ENCODE data around the gene CNNM4. TPM values are rescaled to one million over a fixed set of nuclear protein-coding genes. Genes with fewer than 3 reads are reported as not detected.
"Not testable (repeated sequence)": the region's sequence is repeated elsewhere in the genome, so short reads cannot be mapped to it uniquely, and the experiment has no call there.

Gene CNNM4
- polyA plus RNA-seq, 4 donors: 1.6 to 30.0 (median 6.8) TPM

DNA sequence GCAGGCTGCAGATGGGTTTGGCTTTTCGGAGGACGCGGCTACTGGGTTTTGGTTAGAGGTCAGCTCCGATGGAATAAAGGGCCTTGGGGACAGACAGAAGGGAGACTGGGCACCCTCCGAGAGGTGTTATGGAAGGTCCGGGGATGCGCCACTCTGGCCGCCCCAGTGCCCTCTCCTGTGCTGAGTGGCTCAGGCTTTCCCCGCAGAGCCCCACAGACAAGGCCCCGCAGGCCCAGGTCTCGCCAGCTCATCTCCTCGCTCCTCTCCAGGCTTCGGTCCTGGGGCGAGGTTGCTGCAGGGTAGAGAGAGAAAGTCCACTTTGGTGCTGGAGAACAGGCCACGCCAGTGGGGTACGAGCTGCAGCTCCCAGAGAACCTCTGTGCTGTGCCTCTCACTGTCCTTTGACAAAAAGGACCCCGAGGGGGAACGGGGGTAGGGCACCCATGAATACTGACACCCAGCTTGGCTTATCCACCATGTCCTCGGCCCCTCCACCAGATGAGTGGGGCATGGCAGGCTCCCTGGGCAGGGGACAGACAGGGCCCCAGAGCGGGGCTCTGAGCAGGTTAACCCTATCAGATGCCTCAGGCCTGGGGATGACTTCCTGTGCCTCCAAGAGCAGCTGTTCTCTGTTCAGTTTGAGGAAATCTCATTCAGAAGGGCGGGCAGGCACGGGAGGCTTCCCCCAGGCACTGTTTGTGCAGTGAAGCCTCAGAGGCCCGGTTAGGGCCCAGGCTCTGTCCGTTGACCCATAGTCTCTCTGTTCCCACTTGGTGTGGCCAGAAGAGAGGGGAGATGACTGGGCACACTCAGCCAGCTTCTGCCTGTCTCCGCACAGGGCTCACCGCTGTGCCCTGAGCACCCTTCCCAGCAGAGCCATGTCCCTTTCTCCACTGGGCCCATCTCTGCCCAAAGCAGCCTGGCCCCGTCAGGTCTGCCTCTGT, 39.6 kb downstream of the CNNM4 start:
- Histone ChIP-seq H3K9me3 (ENCODE audit: control insufficient read depth in 2 of 2, insufficient read depth in 1 of 2, low read depth in 1 of 2, low read length in 1 of 2) (no peaks in the 10 kb centered on the region), H3K36me3 (ENCODE audit: control insufficient read depth in 3 of 3, insufficient read depth in 2 of 3, low read depth in 1 of 3, low read length in 3 of 3) (peaks cover 4 to 68% (median 6%) of the 10 kb centered on the region in 3 donors), H3K4me3 (ENCODE audit: low read depth in 1 of 3, low read length in 3 of 3) (no peak overlapping the region), H3K4me1 (ENCODE audit: control insufficient read depth in 3 of 3, insufficient read depth in 2 of 3, low read depth in 1 of 3, low read length in 2 of 3) (peaks cover 0 to 6% (median 0%) of the 10 kb centered on the region in 3 donors), H3K27ac (ENCODE audit: low read depth in 1 of 3, low read length in 2 of 3) (no peak overlapping the region), H3K27me3 (ENCODE audit: control insufficient read depth in 3 of 3, insufficient read depth in 3 of 3, low read length in 3 of 3) (no peaks in the 10 kb centered on the region)
- 83 to 87% (median 86%) methylated on average over 27 of the region's 27 CpGs for WGBS, 3 donors
- DNase-seq (no peak), FAIRE-seq (no peak)

DNA sequence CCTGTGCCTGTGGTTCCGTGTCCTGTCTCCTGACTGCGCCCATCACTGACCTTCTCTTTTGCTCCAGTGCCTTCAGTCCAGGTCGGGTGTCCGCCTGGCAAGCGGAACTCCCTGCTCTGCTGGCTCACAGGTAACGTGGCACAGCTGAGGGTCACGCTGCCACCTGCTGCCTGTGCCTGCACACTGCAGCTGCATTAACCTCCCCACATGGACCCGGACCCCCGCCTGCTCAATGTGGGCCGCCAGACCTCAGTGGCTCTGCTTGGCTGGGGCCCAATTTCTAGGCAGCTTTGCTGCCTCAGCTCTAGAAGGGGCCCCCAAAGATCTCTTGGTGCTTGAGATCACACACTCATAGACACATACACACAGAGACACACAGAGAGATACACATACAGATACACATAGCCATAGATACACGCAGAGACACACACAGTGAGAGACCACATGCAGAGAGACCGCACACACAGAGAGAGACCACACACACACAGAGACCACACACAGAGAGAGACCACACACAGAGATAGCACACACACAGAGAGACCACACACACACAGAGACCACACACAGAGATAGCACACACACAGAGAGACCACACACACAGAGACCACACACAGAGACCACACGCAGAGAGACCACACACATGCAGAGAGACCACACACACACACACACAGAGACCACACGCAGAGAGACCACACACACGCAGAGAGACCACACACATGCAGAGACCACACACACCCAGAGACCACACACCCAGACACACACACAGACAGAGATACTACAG, 40.5 kb downstream of the CNNM4 start:
- no peaks in the 10 kb centered on the region for H3K9me3 ChIP-seq (ENCODE audit: control insufficient read depth in 2 of 2, insufficient read depth in 1 of 2, low read depth in 1 of 2, low read length in 1 of 2)
- no peak overlapping the region for H3K27ac ChIP-seq (ENCODE audit: low read depth in 1 of 3, low read length in 2 of 3)
- peaks cover 0 to 6% (median 0%) of the 10 kb centered on the region in 3 donors for H3K4me1 ChIP-seq (ENCODE audit: control insufficient read depth in 3 of 3, insufficient read depth in 2 of 3, low read depth in 1 of 3, low read length in 2 of 3)
- DNase-seq (peak; percentile 77 to 83), FAIRE-seq (no peak)
- H3K27me3 ChIP-seq (ENCODE audit: control insufficient read depth in 3 of 3, insufficient read depth in 3 of 3, low read length in 3 of 3): no peaks in the 10 kb centered on the region
- peaks cover 4 to 68% (median 6%) of the 10 kb centered on the region in 3 donors for H3K36me3 ChIP-seq (ENCODE audit: control insufficient read depth in 3 of 3, insufficient read depth in 2 of 3, low read depth in 1 of 3, low read length in 3 of 3)
- H3K4me3 ChIP-seq (ENCODE audit: low read depth in 1 of 3, low read length in 3 of 3): no peak overlapping the region
- WGBS, 3 donors: 29 to 44% (median 35%) methylated on average over 15 of the region's 15 CpGs

DNA sequence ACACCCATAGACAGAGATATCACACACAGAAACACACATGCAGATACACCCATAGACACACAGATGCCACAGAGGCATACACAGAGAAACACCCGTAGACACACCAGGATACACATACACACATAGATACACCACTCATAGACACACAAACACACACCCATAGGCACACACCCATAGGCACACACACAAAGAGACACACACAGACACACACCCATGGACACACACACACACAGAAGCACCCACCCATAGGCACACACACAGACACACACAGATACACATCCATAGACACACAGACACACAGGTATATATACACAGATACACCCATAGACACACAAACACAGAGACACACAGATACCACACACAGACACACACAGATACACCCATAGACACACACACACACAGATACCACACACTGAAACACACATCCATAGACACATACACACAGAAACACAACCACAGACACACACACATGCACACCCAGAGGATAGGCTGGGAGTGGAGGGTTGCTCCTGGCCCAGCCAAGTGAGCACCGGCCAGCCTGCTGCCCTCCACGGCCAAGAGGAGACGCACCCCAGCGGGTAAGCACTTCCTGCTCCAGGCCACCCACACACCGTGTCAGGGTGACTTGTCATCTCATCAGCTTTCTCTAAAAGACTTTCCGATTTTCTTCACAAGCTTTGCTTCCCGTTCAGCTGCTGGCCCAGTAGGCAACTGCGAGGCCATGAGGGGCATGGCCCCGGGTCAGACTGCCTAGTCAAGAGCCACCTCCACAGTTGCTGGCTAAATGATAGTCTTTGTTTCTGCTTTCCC, 41.3 kb downstream of the CNNM4 start:
- peaks cover 0 to 6% (median 0%) of the 10 kb centered on the region in 3 donors for H3K4me1 ChIP-seq (ENCODE audit: control insufficient read depth in 3 of 3, insufficient read depth in 2 of 3, low read depth in 1 of 3, low read length in 2 of 3)
- H3K9me3 ChIP-seq (ENCODE audit: control insufficient read depth in 2 of 2, insufficient read depth in 1 of 2, low read depth in 1 of 2, low read length in 1 of 2): no peaks in the 10 kb centered on the region
- WGBS, 3 donors: 74 to 86% (median 81%) methylated on average over 10 of the region's 10 CpGs
- no peaks in the 10 kb centered on the region for H3K27me3 ChIP-seq (ENCODE audit: control insufficient read depth in 3 of 3, insufficient read depth in 3 of 3, low read length in 3 of 3)
- DNase-seq (no peak), FAIRE-seq (no peak)
- peaks cover 4 to 71% (median 6%) of the 10 kb centered on the region in 3 donors for H3K36me3 ChIP-seq (ENCODE audit: control insufficient read depth in 3 of 3, insufficient read depth in 2 of 3, low read depth in 1 of 3, low read length in 3 of 3)
- H3K27ac ChIP-seq (ENCODE audit: low read depth in 1 of 3, low read length in 2 of 3): no peak overlapping the region
- H3K4me3 ChIP-seq (ENCODE audit: low read depth in 1 of 3, low read length in 3 of 3): no peak overlapping the region

DNA sequence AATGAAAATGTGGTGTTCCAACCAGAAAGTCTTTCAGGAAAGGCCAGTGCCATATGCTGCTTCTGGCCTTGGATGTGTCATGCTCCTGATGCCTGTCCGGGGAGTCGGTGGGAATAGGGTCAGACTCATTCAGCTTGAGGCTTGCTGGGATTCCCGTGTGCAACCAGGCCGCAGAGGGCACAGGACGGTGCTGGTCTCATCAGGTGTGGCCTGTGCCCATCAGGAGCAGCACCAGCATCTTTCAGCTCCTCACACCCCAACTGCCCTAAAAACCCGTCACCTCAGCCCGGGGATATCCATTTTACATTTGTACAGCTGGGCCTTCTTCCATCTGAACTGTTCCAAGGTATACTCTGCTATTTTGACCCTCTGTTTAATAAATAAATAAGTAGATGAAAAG, 42.0 kb downstream of the CNNM4 start:
- 89 to 95% (median 94%) methylated on average over 7 of the region's 7 CpGs for WGBS, 3 donors
- Histone ChIP-seq H3K27me3 (ENCODE audit: control insufficient read depth in 3 of 3, insufficient read depth in 3 of 3, low read length in 3 of 3) (no peaks in the 10 kb centered on the region), H3K9me3 (ENCODE audit: control insufficient read depth in 2 of 2, insufficient read depth in 1 of 2, low read depth in 1 of 2, low read length in 1 of 2) (no peaks in the 10 kb centered on the region), H3K36me3 (ENCODE audit: control insufficient read depth in 3 of 3, insufficient read depth in 2 of 3, low read depth in 1 of 3, low read length in 3 of 3) (peaks cover 4 to 66% (median 6%) of the 10 kb centered on the region in 3 donors), H3K4me1 (ENCODE audit: control insufficient read depth in 3 of 3, insufficient read depth in 2 of 3, low read depth in 1 of 3, low read length in 2 of 3) (peaks cover 0 to 6% (median 0%) of the 10 kb centered on the region in 3 donors), H3K27ac (ENCODE audit: low read depth in 1 of 3, low read length in 2 of 3) (no peak overlapping the region), H3K4me3 (ENCODE audit: low read depth in 1 of 3, low read length in 3 of 3) (no peak overlapping the region)
- no peak for DNase-seq
- FAIRE-seq: no peak

DNA sequence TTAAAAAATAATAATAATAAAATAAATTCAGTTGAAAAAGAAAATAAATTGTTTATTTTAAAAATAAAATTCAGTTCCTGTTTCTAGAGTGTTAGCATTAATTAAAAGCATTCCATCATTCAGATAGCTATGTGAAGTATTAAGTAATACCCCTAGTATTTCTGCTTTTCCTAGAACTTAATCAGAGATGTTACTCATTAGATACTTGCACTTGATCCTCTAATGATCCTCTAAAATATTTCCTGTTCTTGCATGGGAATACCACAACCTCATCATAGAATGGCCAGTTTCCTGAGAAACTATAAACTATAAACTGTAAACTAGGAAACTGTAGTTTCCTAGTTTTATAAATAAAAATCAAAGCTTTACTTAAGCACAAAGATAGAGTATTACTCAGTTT, 44.3 kb downstream of the CNNM4 start:
- FAIRE-seq (no peak), DNase-seq (no peak)
- H3K36me3 ChIP-seq (ENCODE audit: control insufficient read depth in 3 of 3, insufficient read depth in 2 of 3, low read depth in 1 of 3, low read length in 3 of 3): peaks cover 0 to 60% (median 7%) of the 10 kb centered on the region in 3 donors

DNA sequence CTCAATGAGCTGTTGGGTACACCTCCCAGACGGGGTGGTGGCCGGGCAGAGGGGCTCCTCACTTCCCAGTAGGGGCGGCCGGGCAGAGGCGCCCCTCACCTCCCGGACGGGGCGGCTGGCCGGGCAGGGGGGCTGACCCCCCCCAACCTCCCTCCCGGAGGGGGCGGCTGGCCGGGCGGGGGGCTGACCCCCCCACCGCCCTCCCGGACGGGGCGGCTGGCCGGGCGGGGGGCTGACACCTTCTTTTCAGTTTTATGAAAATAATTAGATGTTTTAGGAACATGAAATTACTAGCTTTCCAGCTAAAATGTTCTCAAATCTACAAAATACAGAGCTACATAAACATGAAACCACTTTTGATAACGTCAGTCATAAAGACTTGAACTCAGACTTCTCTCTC, 45.2 kb downstream of the CNNM4 start:
- FAIRE-seq; H3K9me3 ChIP-seq (ENCODE audit: control insufficient read depth in 2 of 2, insufficient read depth in 1 of 2, low read depth in 1 of 2, low read length in 1 of 2); H3K27me3 ChIP-seq (ENCODE audit: control insufficient read depth in 3 of 3, insufficient read depth in 3 of 3, low read length in 3 of 3); H3K27ac ChIP-seq (ENCODE audit: low read depth in 1 of 3, low read length in 2 of 3); H3K4me1 ChIP-seq (ENCODE audit: control insufficient read depth in 3 of 3, insufficient read depth in 2 of 3, low read depth in 1 of 3, low read length in 2 of 3); H3K4me3 ChIP-seq (ENCODE audit: low read depth in 1 of 3, low read length in 3 of 3); DNase-seq: not testable (repeated sequence)
- 76 to 92% (median 80%) methylated on average over 14 to 17 of the region's 20 CpGs for WGBS, 3 donors
- H3K36me3 ChIP-seq (ENCODE audit: control insufficient read depth in 3 of 3, insufficient read depth in 2 of 3, low read depth in 1 of 3, low read length in 3 of 3): peaks cover 0 to 58% (median 7%) of the 10 kb centered on the region in 3 donors

More for the DNA sequence above, 44.3 kb downstream of the CNNM4 start:
- Histone ChIP-seq H3K4me1 (ENCODE audit: control insufficient read depth in 3 of 3, insufficient read depth in 2 of 3, low read depth in 1 of 3, low read length in 2 of 3) (peaks cover 0 to 6% (median 0%) of the 10 kb centered on the region in 3 donors), H3K27ac (ENCODE audit: low read depth in 1 of 3, low read length in 2 of 3) (no peak overlapping the region), H3K9me3 (ENCODE audit: control insufficient read depth in 2 of 2, insufficient read depth in 1 of 2, low read depth in 1 of 2, low read length in 1 of 2) (no peaks in the 10 kb centered on the region), H3K27me3 (ENCODE audit: control insufficient read depth in 3 of 3, insufficient read depth in 3 of 3, low read length in 3 of 3) (no peaks in the 10 kb centered on the region), H3K4me3 (ENCODE audit: low read depth in 1 of 3, low read length in 3 of 3) (no peak overlapping the region)

DNA sequence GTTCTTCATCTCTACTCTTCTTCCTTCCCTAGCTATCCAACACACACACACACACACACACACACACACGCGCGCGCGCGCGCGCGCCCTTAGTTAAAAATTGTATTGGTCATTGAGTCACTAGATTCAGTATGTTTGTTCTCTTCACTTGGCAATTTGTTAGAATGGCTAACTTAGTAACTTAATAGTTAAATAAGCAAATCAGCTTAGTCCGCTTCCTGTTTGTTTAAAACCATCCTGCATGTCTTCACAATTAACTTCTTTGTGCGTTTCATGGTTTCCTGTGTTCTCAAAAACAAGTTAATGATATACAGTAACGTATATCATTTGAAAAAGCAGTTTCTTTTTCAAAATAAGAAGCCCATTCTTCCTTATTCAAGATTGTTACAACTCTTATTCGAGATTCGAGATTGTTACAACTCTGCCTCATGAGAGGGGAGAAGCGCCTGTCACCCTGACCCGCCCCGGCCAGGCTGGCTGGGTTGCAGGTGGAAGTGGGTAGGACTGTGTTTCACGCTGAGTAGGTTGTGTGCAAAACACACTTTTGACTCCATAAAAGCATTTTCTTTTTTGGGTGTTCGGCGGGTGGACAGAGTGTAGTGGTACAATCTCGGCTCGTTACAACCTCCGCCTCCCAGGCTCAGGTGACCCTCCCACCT, 45.9 kb downstream of the CNNM4 start:
- DNase-seq (no peak), FAIRE-seq (no peak)
- H3K9me3 ChIP-seq (ENCODE audit: control insufficient read depth in 2 of 2, insufficient read depth in 1 of 2, low read depth in 1 of 2, low read length in 1 of 2): no peaks in the 10 kb centered on the region
- peak overlapping the region; percentile 25 to 92 (median 41) for H3K27ac ChIP-seq (ENCODE audit: low read depth in 1 of 3, low read length in 2 of 3)
- H3K27me3 ChIP-seq (ENCODE audit: control insufficient read depth in 3 of 3, insufficient read depth in 3 of 3, low read length in 3 of 3): no peaks in the 10 kb centered on the region
- peaks cover 0 to 57% (median 7%) of the 10 kb centered on the region in 3 donors for H3K36me3 ChIP-seq (ENCODE audit: control insufficient read depth in 3 of 3, insufficient read depth in 2 of 3, low read depth in 1 of 3, low read length in 3 of 3)
- WGBS, 3 donors: 74 to 88% (median 78%) methylated on average over 23 of the region's 23 CpGs
- peaks cover 0 to 4% (median 4%) of the 10 kb centered on the region in 3 donors for H3K4me1 ChIP-seq (ENCODE audit: control insufficient read depth in 3 of 3, insufficient read depth in 2 of 3, low read depth in 1 of 3, low read length in 2 of 3)
- no peak overlapping the region for H3K4me3 ChIP-seq (ENCODE audit: low read depth in 1 of 3, low read length in 3 of 3)
